ENCODE results near the gene ADARB2.

ADARB2 gene

GRCh38 chr10:1477578-1477977 lies 259.7 kb downstream of the ADARB2 start:
- H3K4me3 ChIP-seq (ENCODE audit: control insufficient read depth, low read depth, low read length): no peak overlapping the region
- TF ChIP-seq, protein P1, sequence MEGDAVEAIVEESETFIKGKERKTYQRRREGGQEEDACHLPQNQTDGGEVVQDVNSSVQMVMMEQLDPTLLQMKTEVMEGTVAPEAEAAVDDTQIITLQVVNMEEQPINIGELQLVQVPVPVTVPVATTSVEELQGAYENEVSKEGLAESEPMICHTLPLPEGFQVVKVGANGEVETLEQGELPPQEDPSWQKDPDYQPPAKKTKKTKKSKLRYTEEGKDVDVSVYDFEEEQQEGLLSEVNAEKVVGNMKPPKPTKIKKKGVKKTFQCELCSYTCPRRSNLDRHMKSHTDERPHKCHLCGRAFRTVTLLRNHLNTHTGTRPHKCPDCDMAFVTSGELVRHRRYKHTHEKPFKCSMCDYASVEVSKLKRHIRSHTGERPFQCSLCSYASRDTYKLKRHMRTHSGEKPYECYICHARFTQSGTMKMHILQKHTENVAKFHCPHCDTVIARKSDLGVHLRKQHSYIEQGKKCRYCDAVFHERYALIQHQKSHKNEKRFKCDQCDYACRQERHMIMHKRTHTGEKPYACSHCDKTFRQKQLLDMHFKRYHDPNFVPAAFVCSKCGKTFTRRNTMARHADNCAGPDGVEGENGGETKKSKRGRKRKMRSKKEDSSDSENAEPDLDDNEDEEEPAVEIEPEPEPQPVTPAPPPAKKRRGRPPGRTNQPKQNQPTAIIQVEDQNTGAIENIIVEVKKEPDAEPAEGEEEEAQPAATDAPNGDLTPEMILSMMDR (IDR thresholded peaks at IDR 0.05; ENCODE audit: control insufficient read depth, insufficient read depth, low read depth, low read length, missing control alignments): no peak
- no peak for DNase-seq (ENCODE audit: low read depth)

- H3K4me3 ChIP-seq (ENCODE audit: control insufficient read depth, low read depth, low read length): no peak overlapping the region
- no peak for DNase-seq (ENCODE audit: low read depth)
- TF ChIP-seq, protein P1 (IDR thresholded peaks at IDR 0.05; ENCODE audit: control insufficient read depth, insufficient read depth, low read depth, low read length, missing control alignments): no peak
These were observed 260.9 kb downstream of the ADARB2 start for GRCh38 chr10:1476455-1476803.

- TF ChIP-seq, protein P1 (IDR thresholded peaks at IDR 0.05; ENCODE audit: control insufficient read depth, insufficient read depth, low read depth, low read length, missing control alignments): no peak
- no peak overlapping the region for H3K4me3 ChIP-seq (ENCODE audit: control insufficient read depth, low read depth, low read length)
- no peak for DNase-seq (ENCODE audit: low read depth)
These were observed 261.4 kb downstream of the ADARB2 start for GRCh38 chr10:1475771-1476454.

GRCh38 chr10:1475098-1475591 lies 262.2 kb downstream of the ADARB2 start:
- TF ChIP-seq, protein P1 (IDR thresholded peaks at IDR 0.05; ENCODE audit: control insufficient read depth, insufficient read depth, low read depth, low read length, missing control alignments): no peak
- no peak for DNase-seq (ENCODE audit: low read depth)
- no peak overlapping the region for H3K4me3 ChIP-seq (ENCODE audit: control insufficient read depth, low read depth, low read length)

DNA sequence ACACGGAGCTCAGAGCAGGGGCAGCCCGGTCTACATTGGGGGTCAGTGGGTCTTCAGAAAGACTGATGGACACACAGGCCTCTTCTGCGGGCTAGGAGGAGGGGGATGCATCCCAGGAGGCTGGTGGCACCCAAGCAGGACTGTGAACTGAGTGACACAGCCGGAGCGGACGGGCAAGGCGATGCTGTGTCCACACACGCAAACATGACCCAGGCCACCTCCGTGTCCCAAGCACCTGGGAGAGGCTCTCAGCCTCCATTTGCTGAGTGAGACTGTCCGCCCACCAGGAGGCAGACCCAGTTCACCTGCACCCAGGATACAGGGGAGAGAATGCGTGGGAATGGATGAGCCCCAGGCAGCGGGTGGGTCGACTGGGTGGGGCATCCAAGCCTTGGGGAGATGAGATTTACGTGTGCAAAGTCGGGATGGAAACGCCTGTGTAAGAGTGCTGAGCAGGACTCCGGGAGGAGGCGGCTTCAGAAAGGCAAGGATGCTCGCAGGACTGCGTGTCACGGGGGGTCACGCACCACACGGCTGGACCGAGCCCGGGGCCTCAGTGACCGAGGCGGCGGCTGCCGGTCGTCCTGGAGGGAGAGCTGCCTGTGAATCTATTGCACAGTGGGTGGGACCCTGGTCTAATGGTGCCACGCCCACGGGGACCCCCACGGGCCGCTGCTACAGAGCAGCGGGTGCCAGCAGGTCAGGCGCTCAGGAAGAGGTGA lies 262.8 kb downstream of the ADARB2 start:
- no peak for DNase-seq (ENCODE audit: low read depth)
- no peak overlapping the region for H3K4me3 ChIP-seq (ENCODE audit: control insufficient read depth, low read depth, low read length)
- TF ChIP-seq, protein P1 (IDR thresholded peaks at IDR 0.05; ENCODE audit: control insufficient read depth, insufficient read depth, low read depth, low read length, missing control alignments): no peak

DNA sequence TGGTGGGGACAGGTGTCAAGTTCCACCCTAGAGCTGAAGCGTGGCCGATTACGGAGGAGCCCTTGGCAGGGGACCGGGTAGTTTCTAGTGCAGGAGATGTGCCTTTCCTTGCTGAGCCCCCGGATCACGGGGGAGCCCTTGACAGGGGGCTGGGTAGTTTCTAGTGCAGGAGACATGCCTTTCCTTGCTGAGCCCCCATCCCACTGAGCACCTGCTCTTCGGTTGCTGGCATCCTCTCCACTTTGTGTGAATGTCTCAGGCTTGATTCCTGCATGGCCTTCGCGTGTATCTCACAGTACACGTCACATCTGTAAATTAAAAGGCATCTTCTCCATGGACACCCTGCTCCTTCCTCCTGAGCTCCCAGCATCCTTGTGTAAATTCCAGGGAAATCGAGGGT lies 263.5 kb downstream of the ADARB2 start:
- no peak for DNase-seq (ENCODE audit: low read depth)
- no peak overlapping the region for H3K4me3 ChIP-seq (ENCODE audit: control insufficient read depth, low read depth, low read length)
- TF ChIP-seq, protein P1 (IDR thresholded peaks at IDR 0.05; ENCODE audit: control insufficient read depth, insufficient read depth, low read depth, low read length, missing control alignments): no peak

Data from AG09309 (cell line).